Right ventricle myocardium superior (tissue), 1 donor: ENCODE results near the gene CR1. TPM values are rescaled to one million over a fixed set of nuclear protein-coding genes. Genes with fewer than 3 reads are reported as not detected.

Experiments
- total RNA-seq: library from RNA; stranded (reverse); fragmentation: NEBNext Ultra II Directional; extraction: Animal tissue kit (Norgen Biotek cat#: 25700); gene quantifications from one replicate; pipeline ENCODE4 v1.2.1, GENCODE V29; 2021
- donor health status: DM: no; HTN: yes; CAD: no; lungs with severe emphysema.

Gene CR1
- total RNA-seq, 1 donor from 2014 or later: 2.4 TPM

Other genes starting within 250 kb of the CR1 start
- 73.6 TPM for gene CD55, start 174.5 kb upstream of the CR1 start, total RNA-seq
- not detected for gene CR2, start 41.8 kb upstream of the CR1 start, total RNA-seq
- not detected for gene CR1L, start 149.0 kb downstream of the CR1 start, total RNA-seq